IMR-90 (cell line): ENCODE data around the gene KLHDC7B. TPM values are rescaled to one million over a fixed set of nuclear protein-coding genes. Genes with fewer than 3 reads are reported as not detected.

Experiments used
- ATAC-seq: fragments of 200-7000 bp; cut with Tn5 transposase; 2 replicates; pipeline ENCODE4 v1.9.1; 2020; ENCODE audit warnings: low read depth, mild to moderate bottlenecking, moderate library complexity
- Bru-seq: library from RNA; stranded (reverse); fragments of 400-500 nt; gene quantifications from one replicate; lab custom pipeline; 2021; lab: Mats Ljungman, UMichigan
- BruChase-seq, 2 experiments: library from RNA; stranded (reverse); fragments of 400-500 nt; gene quantifications; one replicate each; lab custom pipeline; 2021; lab: Mats Ljungman, UMichigan
- BruUV-seq: library from RNA; stranded (reverse); fragments of 400-500 nt; replicated peaks from 2 replicates; lab custom pipeline; 2021; lab: Mats Ljungman, UMichigan
- CTCF ChIA-PET: fragments of 300-600 bp; formaldehyde crosslinking; extraction: SDS; loops from one replicate; lab custom pipeline; 2021; ENCODE audit warnings: antibody characterized with exemption; lab: Yijun Ruan, JAX
- POLR2A ChIA-PET: fragments of 300-600 bp; sonication (Branson Sonifier 250); formaldehyde crosslinking; loops from one replicate; lab custom pipeline; 2022; ENCODE audit warnings: antibody characterized with exemption; ENCODE audit not compliant: unreplicated experiment; lab: Charles Lee
- DNase-seq: peaks from one replicate; pipeline ENCODE4 v3.0.0; 2013
- H2AFZ ChIP-seq: replicated peaks from 2 replicates; pipeline ENCODE3; 2013; ENCODE audit warnings: low read length, mild to moderate bottlenecking; ENCODE audit not compliant: poor library complexity
- H2AK5ac ChIP-seq: 2 replicates; pipeline ENCODE4 v1.6.1; 2013; ENCODE audit warnings: low read depth, low read length, inconsistent platforms
- H2AK9ac ChIP-seq: replicated peaks from 2 replicates; pipeline ENCODE3; 2013; ENCODE audit warnings: mild to moderate bottlenecking, low read depth, low read length, moderate library complexity; ENCODE audit not compliant: poor library complexity
- H2BK120ac ChIP-seq: 2 replicates; pipeline ENCODE4 v1.6.1; 2013; ENCODE audit warnings: low read depth, low read length, inconsistent platforms
- H2BK15ac ChIP-seq: 3 replicates; pipeline ENCODE4 v1.6.1; 2013; ENCODE audit warnings: low read depth, low read length, inconsistent platforms
- H2BK20ac ChIP-seq: 2 replicates; pipeline ENCODE4 v1.6.1; 2013; ENCODE audit warnings: low read depth, mild to moderate bottlenecking, inconsistent platforms, low read length, moderate library complexity
- H2BK5ac ChIP-seq: 2 replicates; pipeline ENCODE4 v1.6.1; 2013; ENCODE audit warnings: mild to moderate bottlenecking, low read depth, low read length, inconsistent platforms; ENCODE audit not compliant: poor library complexity, severe bottlenecking
- H3K14ac ChIP-seq: replicated peaks from 2 replicates; pipeline ENCODE4 v1.6.1; 2013; ENCODE audit warnings: low read depth, low read length, inconsistent platforms
- H3K18ac ChIP-seq: 2 replicates; pipeline ENCODE4 v1.6.1; 2013; ENCODE audit warnings: low read depth, low read length, control low read depth
- H3K23ac ChIP-seq: 2 replicates; pipeline ENCODE4 v1.6.1; 2013; ENCODE audit warnings: low read depth, low read length, inconsistent platforms
- H3K27ac ChIP-seq: 2 replicates; pipeline ENCODE4 v1.5.1; 2013; ENCODE audit warnings: mild to moderate bottlenecking, control low read depth, low read length; ENCODE audit not compliant: insufficient read depth
- H3K27me3 ChIP-seq: 2 replicates; pipeline ENCODE4 v1.6.1; 2013; ENCODE audit warnings: low read length; ENCODE audit not compliant: control insufficient read depth, insufficient read depth
- H3K36me3 ChIP-seq: 2 replicates; pipeline ENCODE4 v1.6.1; 2013; ENCODE audit warnings: low read length, mixed read lengths; ENCODE audit not compliant: control insufficient read depth, insufficient read depth
- H3K4ac ChIP-seq: 2 replicates; pipeline ENCODE4 v1.6.1; 2013; ENCODE audit warnings: low read depth, low read length, inconsistent platforms
- H3K4me1 ChIP-seq: 2 replicates; pipeline ENCODE4 v1.6.1; 2013; ENCODE audit warnings: low read length, mixed read lengths; ENCODE audit not compliant: control insufficient read depth, insufficient read depth
- H3K4me2 ChIP-seq: 2 replicates; pipeline ENCODE4 v1.6.1; 2013; ENCODE audit warnings: low read depth, mild to moderate bottlenecking, control low read depth, low read length, moderate library complexity
- H3K4me3 ChIP-seq: 2 replicates; pipeline ENCODE4 v1.5.1; 2013; ENCODE audit warnings: low read depth, mild to moderate bottlenecking, control low read depth, low read length, moderate library complexity; ENCODE audit not compliant: insufficient read depth
- H3K56ac ChIP-seq: 2 replicates; pipeline ENCODE4 v1.6.1; 2013; ENCODE audit warnings: low read length, inconsistent platforms; ENCODE audit not compliant: insufficient read depth; ENCODE audit errors: extremely low read depth
- H3K79me1 ChIP-seq, 2 experiments: 2 replicates each; pipeline ENCODE4 v1.6.1; 2013; ENCODE audit warnings: low read length in 2 of 2, inconsistent platforms in 1 of 2, low read depth in 1 of 2
- H3K9ac ChIP-seq: 2 replicates; pipeline ENCODE4 v1.6.1; 2013; ENCODE audit warnings: low read depth, low read length, control low read depth
- H3K9me1 ChIP-seq: 2 replicates; pipeline ENCODE4 v1.6.1; 2013; ENCODE audit warnings: low read length, inconsistent platforms; ENCODE audit not compliant: insufficient read depth
- H3K9me3 ChIP-seq: 2 replicates; pipeline ENCODE4 v1.6.1; 2013; ENCODE audit warnings: low read length; ENCODE audit not compliant: control insufficient read depth, insufficient read depth
- H4K20me1 ChIP-seq: 2 replicates; pipeline ENCODE4 v1.6.1; 2013; ENCODE audit warnings: low read length, inconsistent platforms; ENCODE audit not compliant: insufficient read depth
- H4K5ac ChIP-seq: 2 replicates; pipeline ENCODE4 v1.6.1; 2013; ENCODE audit warnings: mild to moderate bottlenecking, low read depth, low read length, control low read depth
- H4K8ac ChIP-seq, 2 experiments: 2 replicates each; pipeline ENCODE4 v1.6.1; 2013; ENCODE audit warnings: low read depth in 2 of 2, low read length in 2 of 2, control low read depth in 1 of 2, inconsistent platforms in 1 of 2
- H4K91ac ChIP-seq: 2 replicates; pipeline ENCODE4 v1.6.1; 2013; ENCODE audit warnings: low read depth, low read length, inconsistent platforms; ENCODE audit not compliant: insufficient read depth
- CEBPB ChIP-seq: IDR thresholded peaks from 2 replicates; pipeline ENCODE4 v1.6.1; 2012; ENCODE audit warnings: low read depth, low read length, improper control_type of control experiment
- MAZ ChIP-seq: IDR thresholded peaks from 2 replicates; pipeline ENCODE4 v1.6.1; 2012; ENCODE audit warnings: low read depth, mild to moderate bottlenecking, low read length, improper control_type of control experiment, moderate library complexity, borderline replicate concordance
- RAD21 ChIP-seq: IDR thresholded peaks from 2 replicates; pipeline ENCODE4 v1.6.1; 2012; ENCODE audit warnings: low read length, improper control_type of control experiment
- SMC3 ChIP-seq: fragments of 150-350 bp; IDR thresholded peaks from 2 replicates; pipeline ENCODE4 v1.6.1; 2016; ENCODE audit warnings: low read depth, mild to moderate bottlenecking, antibody characterized with exemption, low read length, moderate library complexity
- whole genome bisulfite sequencing, 2 experiments: methylation state at CpG; one replicate each; pipeline versions ENCODE4 v1.1.5 to v1.1.7; 2013; ENCODE audit warnings: missing lambda C conversion rate in 2 of 2; ENCODE audit not compliant: insufficient read length in 1 of 2; ENCODE audit errors: extremely low coverage in 2 of 2; 5-methylcytosine and 5-hydroxymethylcytosine counted together
- dilution Hi-C: fragments of 300-500 bp; cut with HindIII; formaldehyde crosslinking; loops from one replicate; pipeline ENCODE4 v1.14.3; 2018; ENCODE audit warnings: low sequenced_read_pairs; ENCODE audit not compliant: unreplicated experiment
- in situ Hi-C: fragments of 300-500 bp; cut with MboI; formaldehyde crosslinking; loops from 3 replicates; pipeline ENCODE4 v1.14.3; 2019; ENCODE audit warnings: low sequenced_read_pairs, inconsistent platforms, mixed read lengths
- intact Hi-C: fragments of 100-400 bp; cut with micrococcal nuclease; formaldehyde crosslinking; loops from 2 replicates; pipeline ENCODE4 v1.10.0; 2022
- long read RNA-seq: library from polyadenylated mRNA; unstranded; transcript quantifications from one replicate; pipeline ENCODE4 v2.0.0, GENCODE V29; 2021; ENCODE audit not compliant: unreplicated experiment
- polyA plus RNA-seq, 3 experiments: library from polyadenylated mRNA; depleted of rRNA; stranded (reverse); fragments of >200 nt; gene quantifications; 2 replicates each; pipeline ENCODE4 v1.2.3, GENCODE V29; 2012; ENCODE audit warnings: low replicate concordance in 1 of 3
- total RNA-seq: library from RNA; depleted of rRNA; stranded (reverse); fragments of >200 nt; gene quantifications from 2 replicates; pipeline ENCODE4 v1.2.3, GENCODE V29; 2012; rRNA removed
- TF ChIP-seq, protein P1 (sequence below): fragments of 150-350 bp; IDR thresholded peaks from 2 replicates; pipeline ENCODE4 v1.6.1; 2016; ENCODE audit warnings: low read depth, mild to moderate bottlenecking, low read length, moderate library complexity, borderline replicate concordance
- TF ChIP-seq, protein P2 (sequence below): conservative IDR thresholded peaks from 2 replicates; pipeline ENCODE4 v1.5.1; 2012; ENCODE audit warnings: mild to moderate bottlenecking, low read depth, low read length, improper control_type of control experiment

Gene KLHDC7B
- total RNA-seq: not detected in 2 replicates
- 0.03 and 0.05 TPM in 2 replicates for polyA plus RNA-seq (2012; rRNA removed)
- polyA plus RNA-seq (2012; cell fraction: cytosol; rRNA removed): 0.05 TPM in 1 of 2 replicates, not detected in the other
- polyA plus RNA-seq (2012; cell fraction: nucleus; rRNA removed; ENCODE audit: low replicate concordance): 0.07 and 0.18 TPM in 2 replicates
- percentile 12 among the genes with signal in this experiment for Bru-seq, nascent RNA
- BruChase-seq, experiment 1, labeled RNA remaining after a 6-hour chase: percentile 15 among the genes with signal in this experiment
- percentile 20 among the genes with signal in this experiment for BruChase-seq, experiment 2, labeled RNA remaining after a 2-hour chase
- long read RNA-seq, partial matches to known transcripts: 0 of 2 reads
- long read RNA-seq, other reads (novel, unspliced or antisense): 0 of 2 reads

DNA sequence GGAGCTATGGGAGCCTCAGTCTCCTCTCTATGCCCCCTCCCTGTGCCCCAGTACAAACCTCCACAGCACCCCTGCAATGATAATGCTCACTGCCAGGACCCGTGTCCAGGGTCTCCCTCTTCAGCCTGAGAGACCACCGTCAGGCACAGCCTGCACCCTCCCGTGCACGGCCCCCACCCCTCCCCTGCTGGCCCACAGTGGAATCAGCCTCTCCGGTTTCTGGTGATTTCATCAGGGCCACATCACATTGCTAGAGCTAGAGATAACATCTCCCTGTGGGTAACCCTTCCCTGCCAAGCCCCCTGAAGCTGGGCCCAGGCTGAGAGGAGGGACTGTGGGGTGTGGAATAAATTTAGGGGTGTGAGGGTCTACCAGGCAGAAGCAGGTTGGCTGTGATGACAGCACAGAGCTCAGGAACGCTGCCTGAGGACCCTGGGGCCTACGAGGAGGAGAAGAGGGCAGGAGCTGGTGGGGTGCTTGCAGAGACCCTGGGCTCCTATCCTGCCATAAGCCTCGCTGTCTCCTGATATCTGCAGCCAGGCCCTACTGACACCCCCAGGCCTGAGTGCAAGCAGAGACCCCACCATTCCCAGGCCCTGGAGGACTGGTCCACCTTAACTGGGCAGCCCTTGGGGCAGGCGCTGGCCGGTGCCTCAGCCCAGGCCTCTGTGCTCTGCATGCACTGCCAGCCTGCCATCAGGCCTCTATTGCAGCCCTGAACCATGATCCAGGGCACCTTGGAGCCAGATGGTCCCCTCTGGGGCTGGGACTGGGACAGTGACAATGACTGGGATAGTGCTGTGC lies at the start of gene KLHDC7B:
Gene KLHDC7B, plus strand, starts transcription at position 378 of the 804 bp plus-strand sequence. Its CDS starts 345 bp downstream, at position 723.
- intact Hi-C loops: no loop called here
- Histone ChIP-seq H3K4ac (peak within 1 kb of the TSS; percentile 65; the same call in 1 of the 2 replicates), H3K9me3 (no peaks in the 10 kb centered on the region), H3K36me3 (no peaks in the 10 kb centered on the region), H2BK20ac (0 out of 2 replicates have a peak within 1 kb of the TSS, but pooled peaks have one; percentile 16), H4K20me1 (no peaks in the 10 kb centered on the region), H2BK15ac (peak within 1 kb of the TSS; percentile 47; the same call in 1 of the 3 replicates), H2AK5ac (peak within 1 kb of the TSS; percentile 58; the same call in 1 of the 2 replicates), H3K56ac (no peak within 1 kb of the TSS), H4K91ac (peak within 1 kb of the TSS; percentile 31; the same call in 1 of the 2 replicates), H3K9ac (no peak within 1 kb of the TSS), H4K8ac (peak within 1 kb of the TSS in 1 of 2 experiments; percentile 42; a peak in 1 of 4 replicates), H3K27ac (no peak within 1 kb of the TSS), H3K79me1 (no peaks in the 10 kb centered on the region), H3K4me3 (no peak within 1 kb of the TSS), H4K5ac (no peak within 1 kb of the TSS; the same call in 1 of the 2 replicates), H2AFZ (peak within 1 kb of the TSS; percentile 25), H2AK9ac (peak within 1 kb of the TSS; percentile 68), H2BK120ac (peak within 1 kb of the TSS; percentile 45; the same call in 1 of the 2 replicates), H2BK5ac (no peak within 1 kb of the TSS), H3K14ac (no peak within 1 kb of the TSS), H3K4me1 (peaks cover 2% of the 10 kb centered on the region), H3K27me3 (peaks cover 57% of the 10 kb centered on the region), H3K18ac (no peak within 1 kb of the TSS; the same call in 1 of the 2 replicates), H3K4me2 (no peak within 1 kb of the TSS), H3K23ac (peak within 1 kb of the TSS; percentile 37; the same call in 1 of the 2 replicates), H3K9me1 (0 out of 2 replicates have a peak, but pooled peaks cover 2% of the 10 kb centered on the region)
- DNase-seq (peak; percentile 35), ATAC-seq (peak; percentile 30; the same call in 1 of the 2 replicates)
- no TSS peak for BruUV-seq
- WGBS, 2 experiments: 20% methylated on average over 2 of the region's 10 CpGs; no CpG with 5 or more reads in 1 of the 2 experiments
- ChIA-PET CTCF (interaction anchor here (0.6 kb wide), 1 partner anchor 11 kb away, joined by 3 read pairs; no protein-coding TSS in a partner anchor), POLR2A (no interaction called here)
- dilution Hi-C loops: no loop called here
- TF ChIP-seq RAD21: no peak
- TF ChIP-seq CEBPB: peak; percentile 59
- TF ChIP-seq, protein P1, sequence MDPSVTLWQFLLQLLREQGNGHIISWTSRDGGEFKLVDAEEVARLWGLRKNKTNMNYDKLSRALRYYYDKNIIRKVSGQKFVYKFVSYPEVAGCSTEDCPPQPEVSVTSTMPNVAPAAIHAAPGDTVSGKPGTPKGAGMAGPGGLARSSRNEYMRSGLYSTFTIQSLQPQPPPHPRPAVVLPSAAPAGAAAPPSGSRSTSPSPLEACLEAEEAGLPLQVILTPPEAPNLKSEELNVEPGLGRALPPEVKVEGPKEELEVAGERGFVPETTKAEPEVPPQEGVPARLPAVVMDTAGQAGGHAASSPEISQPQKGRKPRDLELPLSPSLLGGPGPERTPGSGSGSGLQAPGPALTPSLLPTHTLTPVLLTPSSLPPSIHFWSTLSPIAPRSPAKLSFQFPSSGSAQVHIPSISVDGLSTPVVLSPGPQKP: no peak
- TF ChIP-seq SMC3: no peak
- TF ChIP-seq, protein P2, sequence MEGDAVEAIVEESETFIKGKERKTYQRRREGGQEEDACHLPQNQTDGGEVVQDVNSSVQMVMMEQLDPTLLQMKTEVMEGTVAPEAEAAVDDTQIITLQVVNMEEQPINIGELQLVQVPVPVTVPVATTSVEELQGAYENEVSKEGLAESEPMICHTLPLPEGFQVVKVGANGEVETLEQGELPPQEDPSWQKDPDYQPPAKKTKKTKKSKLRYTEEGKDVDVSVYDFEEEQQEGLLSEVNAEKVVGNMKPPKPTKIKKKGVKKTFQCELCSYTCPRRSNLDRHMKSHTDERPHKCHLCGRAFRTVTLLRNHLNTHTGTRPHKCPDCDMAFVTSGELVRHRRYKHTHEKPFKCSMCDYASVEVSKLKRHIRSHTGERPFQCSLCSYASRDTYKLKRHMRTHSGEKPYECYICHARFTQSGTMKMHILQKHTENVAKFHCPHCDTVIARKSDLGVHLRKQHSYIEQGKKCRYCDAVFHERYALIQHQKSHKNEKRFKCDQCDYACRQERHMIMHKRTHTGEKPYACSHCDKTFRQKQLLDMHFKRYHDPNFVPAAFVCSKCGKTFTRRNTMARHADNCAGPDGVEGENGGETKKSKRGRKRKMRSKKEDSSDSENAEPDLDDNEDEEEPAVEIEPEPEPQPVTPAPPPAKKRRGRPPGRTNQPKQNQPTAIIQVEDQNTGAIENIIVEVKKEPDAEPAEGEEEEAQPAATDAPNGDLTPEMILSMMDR: peak; percentile 10; the same call in 1 of the 2 replicates
- TF ChIP-seq MAZ: peak; percentile 75; the same call in 1 of the 2 replicates
- in situ Hi-C loops: no loop called here
